IPS-NIHi7 (cell line): ENCODE results near the gene TMEM42.

Source experiments
- DNase-seq: peaks from one replicate; pipeline ENCODE4 v3.0.0; 2012; ENCODE audit warnings: mixed read lengths; ENCODE audit errors: extremely low spot score

Gene TMEM42

GRCh38 chr3:44874308-44874707 lies 12.6 kb downstream of the TMEM42 start, which contains the start of gene TGM4:
Gene TGM4, plus strand, starts transcription at chr3:44874608. Its CDS starts 71 bp downstream, at chr3:44874679.
- no peak for DNase-seq

- DNase-seq = no peak
Measured at GRCh38 chr3:44875596-44875995, 13.9 kb downstream of the TMEM42 start.

GRCh38 chr3:44877333-44877732 lies 15.6 kb downstream of the TMEM42 start:
- DNase-seq = no peak

GRCh38 chr3:44880284-44880683 lies 18.6 kb downstream of the TMEM42 start:
- no peak for DNase-seq

GRCh38 chr3:44883213-44883955 lies 21.7 kb downstream of the TMEM42 start:
- DNase-seq = no peak

- no peak for DNase-seq
Measured at GRCh38 chr3:44883999-44884431, 22.3 kb downstream of the TMEM42 start.

GRCh38 chr3:44885618-44886017 lies 23.9 kb downstream of the TMEM42 start:
- peak; percentile 48 for DNase-seq

GRCh38 chr3:44886561-44886960 lies 24.8 kb downstream of the TMEM42 start:
- DNase-seq = no peak

- no peak for DNase-seq
Measured at GRCh38 chr3:44887101-44887500, 25.4 kb downstream of the TMEM42 start.

GRCh38 chr3:44890258-44890657 lies 28.5 kb downstream of the TMEM42 start:
- peak; percentile 49 for DNase-seq

GRCh38 chr3:44890852-44891251 lies 29.1 kb downstream of the TMEM42 start:
- no peak for DNase-seq

GRCh38 chr3:44892689-44893088 lies 31.0 kb downstream of the TMEM42 start:
- DNase-seq = no peak

- DNase-seq = no peak
Measured at GRCh38 chr3:44893097-44893496, 31.4 kb downstream of the TMEM42 start.

- peak; percentile 62 for DNase-seq
Measured at GRCh38 chr3:44894485-44894884, 32.8 kb downstream of the TMEM42 start.

GRCh38 chr3:44896440-44896839 lies 34.7 kb downstream of the TMEM42 start:
- no peak for DNase-seq

- no peak for DNase-seq
Measured at GRCh38 chr3:44899683-44900367, 38.1 kb downstream of the TMEM42 start.

- no peak for DNase-seq
Measured at GRCh38 chr3:44902628-44903027, 40.9 kb downstream of the TMEM42 start.

GRCh38 chr3:44903314-44903713 lies 41.6 kb downstream of the TMEM42 start:
- DNase-seq = no peak

GRCh38 chr3:44903751-44904150 lies 42.0 kb downstream of the TMEM42 start:
- no peak for DNase-seq

- DNase-seq = no peak
Measured at GRCh38 chr3:44905446-44906157, 43.9 kb downstream of the TMEM42 start.

GRCh38 chr3:44906997-44907396 lies 45.3 kb downstream of the TMEM42 start:
- DNase-seq = no peak

GRCh38 chr3:44907612-44908011 lies 45.9 kb downstream of the TMEM42 start:
- no peak for DNase-seq

GRCh38 chr3:44909063-44909462 lies 47.4 kb downstream of the TMEM42 start:
- no peak for DNase-seq
